CD4-positive, alpha-beta T cell (primary cell): ENCODE measurements around the gene HTR4. TPM values are rescaled to one million over a fixed set of nuclear protein-coding genes. Genes with fewer than 3 reads are reported as not detected.
A peak's percentile ranks its signal among the peaks of the same experiment; 100 is the strongest.

ENCODE experiments used
- ATAC-seq: fragments of 200-7000 bp; cut with Tn5 transposase; one replicate; pipeline ENCODE4 v1.10.0; 2022; ENCODE audit warnings: mild to moderate bottlenecking; ENCODE audit not compliant: poor library complexity
- CTCF ChIA-PET: fragments of 350-600 bp; sonication (Branson Sonifier 250); formaldehyde crosslinking; loops from one replicate; lab custom pipeline; 2021; ENCODE audit warnings: antibody characterized with exemption, inconsistent platforms; lab: Charles Lee
- POLR2A ChIA-PET: fragments of 350-600 bp; sonication (Branson Sonifier 250); formaldehyde crosslinking; loops from one replicate; lab custom pipeline; 2021; ENCODE audit warnings: antibody characterized with exemption, inconsistent platforms; lab: Charles Lee
- DNase-seq, 14 experiments: peaks; one replicate each; pipeline ENCODE4 v3.0.0-alpha.2; 2013 to 2020; ENCODE audit warnings: mixed read lengths in 2 of 14
- H3K27ac ChIP-seq, 2 donors: one replicate each; pipeline versions ENCODE4 v1.5.1 to v1.7.0; 2013; ENCODE audit warnings: low read length in 2 of 2, low read depth in 1 of 2, mild to moderate bottlenecking in 1 of 2
- H3K27me3 ChIP-seq, 2 experiments: 1 replicate in 1 of 2; 2 replicates in 1 of 2; pipeline versions ENCODE4 v1.6.1 to v1.7.0; 2013; ENCODE audit warnings: low read length in 2 of 2, control low read depth in 1 of 2, mild to moderate bottlenecking in 1 of 2, moderate library complexity in 1 of 2; ENCODE audit not compliant: insufficient read depth in 2 of 2, control insufficient read depth in 1 of 2
- H3K36me3 ChIP-seq: one replicate; pipeline ENCODE4 v1.6.1; 2013; ENCODE audit warnings: low read length, control low read depth; ENCODE audit not compliant: insufficient read depth
- H3K4me1 ChIP-seq: one replicate; pipeline ENCODE4 v1.6.1; 2013; ENCODE audit warnings: low read length, control low read depth; ENCODE audit not compliant: insufficient read depth
- H3K4me3 ChIP-seq: one replicate; pipeline ENCODE4 v1.5.1; 2013; ENCODE audit warnings: mild to moderate bottlenecking, low read length, moderate library complexity
- H3K9me3 ChIP-seq, 2 experiments: 1 replicate in 1 of 2; 2 replicates in 1 of 2; pipeline versions ENCODE4 v1.6.1 to v1.7.0; 2013; ENCODE audit warnings: low read length in 2 of 2, mild to moderate bottlenecking in 2 of 2, control low read depth in 1 of 2, moderate library complexity in 1 of 2; ENCODE audit not compliant: control insufficient read depth in 1 of 2, insufficient read depth in 1 of 2
- H3K27ac Mint-ChIP-seq: one replicate; pipeline ENCODE4 v1.8.0; 2020; ENCODE audit warnings: mixed read lengths
- H3K27me3 Mint-ChIP-seq: one replicate; pipeline ENCODE4 v1.8.0; 2021; ENCODE audit warnings: mixed read lengths
- H3K36me3 Mint-ChIP-seq: one replicate; pipeline ENCODE4 v1.8.0; 2021; ENCODE audit warnings: low read depth, mixed read lengths
- H3K4me1 Mint-ChIP-seq: one replicate; pipeline ENCODE4 v1.8.0; 2021; ENCODE audit warnings: low read depth, mixed read lengths
- H3K4me3 Mint-ChIP-seq: one replicate; pipeline ENCODE4 v1.8.0; 2020; ENCODE audit warnings: mild to moderate bottlenecking, mixed read lengths
- H3K9me3 Mint-ChIP-seq: one replicate; pipeline ENCODE4 v1.8.0; 2020; ENCODE audit warnings: mixed read lengths
- CTCF ChIP-seq: fragments of 200-600 bp; IDR thresholded peaks from one replicate; pipeline ENCODE4 v1.8.0; 2022; ENCODE audit warnings: antibody characterized with exemption, mild to moderate bottlenecking
- intact Hi-C, 2 experiments: fragments of 100-400 bp; cut with DNase I in 1 of 2; cut with micrococcal nuclease in 1 of 2; formaldehyde crosslinking; loops; one replicate each; pipeline versions ENCODE4 v1.15.1 to v1.9.0; 2023 to 2025; cut with DNase I, micrococcal nuclease
- total RNA-seq, 174 experiments: library from RNA in 2 of 174; stranded (reverse) in 2 of 174; gene quantifications; one replicate each; pipeline ENCODE4 v1.2.3 and lab custom pipeline; 2021 to 2026

The HTR4 gene
- total RNA-seq, 2 experiments from 2014 or later, result not detected

GRCh38 chr5:148446611-148447010 lies 207.7 kb downstream of the HTR4 start:
- Mint-ChIP-seq H3K36me3 (peaks cover 17% of the 10 kb centered on the region), H3K4me3 (no peak overlapping the region), H3K9me3 (no peaks in the 10 kb centered on the region), H3K4me1 (no peaks in the 10 kb centered on the region), H3K27ac (no peak overlapping the region), H3K27me3 (no peaks in the 10 kb centered on the region)
- no peaks in the 10 kb centered on the region for H3K4me1 ChIP-seq
- DNase-seq, result no peak
- intact Hi-C loops, result loop anchor here (10.0 kb wide), 2 partner anchors 588 to 818 kb away; no protein-coding TSS in a partner anchor
- no peak for TF ChIP-seq CTCF
- ChIA-PET POLR2A (no interaction called here), CTCF (no interaction called here)
- no peak overlapping the region for H3K4me3 ChIP-seq
- peaks cover 9% of the 10 kb centered on the region for H3K36me3 ChIP-seq
- ATAC-seq, result no peak
- H3K9me3 ChIP-seq, result no peaks in the 10 kb centered on the region
- H3K27me3 ChIP-seq, result no peaks in the 10 kb centered on the region
- no peak overlapping the region for H3K27ac ChIP-seq

GRCh38 chr5:148445578-148445977 lies 208.7 kb downstream of the HTR4 start:
- no peak overlapping the region for H3K4me3 ChIP-seq
- no peak for DNase-seq
- H3K27ac ChIP-seq, result no peak overlapping the region
- H3K36me3 ChIP-seq, result peaks cover 20% of the 10 kb centered on the region
- no peaks in the 10 kb centered on the region for H3K4me1 ChIP-seq
- no peak overlapping the region for H3K27ac Mint-ChIP-seq
- no peaks in the 10 kb centered on the region for H3K27me3 ChIP-seq
- POLR2A ChIA-PET, result no interaction called here
- H3K4me1 Mint-ChIP-seq, result no peaks in the 10 kb centered on the region
- H3K4me3 Mint-ChIP-seq, result no peak overlapping the region
- no peaks in the 10 kb centered on the region for H3K9me3 Mint-ChIP-seq
- CTCF ChIA-PET, result interaction anchor here (1.0 kb wide), 1 partner anchor 285 kb away, joined by 3 read pairs; no protein-coding TSS in a partner anchor
- intact Hi-C loops, result loop anchor here (2.0 to 10.0 kb wide), 3 partner anchors 285 to 819 kb away; no protein-coding TSS in a partner anchor
- ATAC-seq, result no peak
- H3K27me3 Mint-ChIP-seq, result no peaks in the 10 kb centered on the region
- no peaks in the 10 kb centered on the region for H3K9me3 ChIP-seq
- TF ChIP-seq CTCF, result no peak
- H3K36me3 Mint-ChIP-seq, result peaks cover 28% of the 10 kb centered on the region

- Mint-ChIP-seq H3K27me3 (no peaks in the 10 kb centered on the region), H3K4me1 (no peaks in the 10 kb centered on the region), H3K36me3 (peaks cover 44% of the 10 kb centered on the region), H3K9me3 (no peaks in the 10 kb centered on the region), H3K27ac (no peak overlapping the region), H3K4me3 (no peak overlapping the region)
- H3K9me3 ChIP-seq, result no peaks in the 10 kb centered on the region
- intact Hi-C loops, result loop anchor here (1.0 to 10.0 kb wide), 7 partner anchors 287 to 828 kb away; partner anchors contain the start of gene AFAP1L1 (in 1 of the 2)
- H3K36me3 ChIP-seq, result peaks cover 34% of the 10 kb centered on the region
- H3K4me1 ChIP-seq, result no peaks in the 10 kb centered on the region
- DNase-seq (peak in 11 of 14 experiments; percentile 4 to 71 (median 25)), ATAC-seq (peak; percentile 83)
- no peaks in the 10 kb centered on the region for H3K27me3 ChIP-seq
- peak; percentile 83 for TF ChIP-seq CTCF
- H3K4me3 ChIP-seq, result no peak overlapping the region
- no peak overlapping the region for H3K27ac ChIP-seq
- POLR2A ChIA-PET, result no interaction called here
- CTCF ChIA-PET, result interaction anchor here (0.6 to 4.1 kb wide), 6 partner anchors 9 to 591 kb away, joined by 3 to 23 read pairs (median 4); no protein-coding TSS in a partner anchor
Observed at GRCh38 chr5:148443998-148444397, 210.3 kb downstream of the HTR4 start.
